AG04450 (cell line): ENCODE results near the gene BRD4. TPM values are rescaled to one million over a fixed set of nuclear protein-coding genes. Genes with fewer than 3 reads are reported as not detected.

Source experiments
- CTCF ChIA-PET: fragments of 300-600, 350-600 bp; formaldehyde crosslinking; extraction: SDS; loops from one replicate; lab custom pipeline; 2022; ENCODE audit warnings: antibody characterized with exemption, inconsistent platforms; lab: Charles Lee
- POLR2A ChIA-PET: fragments of 350-600 bp; formaldehyde crosslinking; extraction: SDS; loops from one replicate; lab custom pipeline; 2021; ENCODE audit warnings: antibody characterized with exemption, inconsistent platforms; lab: Yijun Ruan, JAX
- DNase-seq: peaks from one replicate; pipeline ENCODE4 v3.0.0-alpha.2; 2011; ENCODE audit warnings: low read depth, low spot score
- H3K27ac ChIP-seq: one replicate; pipeline ENCODE4 v1.5.1; 2012; ENCODE audit warnings: low read depth, low read length, control low read depth
- H3K27me3 ChIP-seq: one replicate; pipeline ENCODE4 v1.6.0; 2012; ENCODE audit warnings: low read length; ENCODE audit not compliant: control insufficient read depth, insufficient read depth
- H3K4me3 ChIP-seq: 2 replicates; pipeline ENCODE4 v1.5.1; 2011; ENCODE audit warnings: mild to moderate bottlenecking, low read depth, low read length, control low read depth
- H3K9me3 ChIP-seq: 2 replicates; pipeline ENCODE4 v1.5.1; 2012; ENCODE audit warnings: low read length; ENCODE audit not compliant: control insufficient read depth, insufficient read depth
- CTCF ChIP-seq: IDR thresholded peaks from 2 replicates; pipeline ENCODE4 v1.5.1; 2011; ENCODE audit warnings: low read depth, low read length, control low read depth, inconsistent platforms
- polyA plus RNA-seq: library from polyadenylated mRNA; depleted of rRNA; stranded (reverse); fragments of >200 nt; gene quantifications from 2 replicates; pipeline ENCODE4 v1.2.3, GENCODE V29; 2011

BRD4 gene
- polyA plus RNA-seq, 1 experiment = 7.8 TPM

- TF ChIP-seq CTCF = no peak
- no peaks in the 10 kb centered on the region for H3K9me3 ChIP-seq
- peak overlapping the region; percentile 78 for H3K4me3 ChIP-seq
- H3K27ac ChIP-seq = peak overlapping the region; percentile 47
- CTCF ChIA-PET = no interaction called here
- POLR2A ChIA-PET = interaction anchor here (0.5 to 0.7 kb wide), 2 partner anchors 13 to 15 kb away, joined by 4 to 7 read pairs; no protein-coding TSS in a partner anchor
- peak; percentile 91 for DNase-seq
- no peaks in the 10 kb centered on the region for H3K27me3 ChIP-seq
Observed at GRCh38 chr19:15222738-15223648, 109.3 kb downstream of the BRD4 start.

- DNase-seq = no peak
- no peak for TF ChIP-seq CTCF
- no peaks in the 10 kb centered on the region for H3K27me3 ChIP-seq
- no peak overlapping the region for H3K4me3 ChIP-seq
- no peak overlapping the region for H3K27ac ChIP-seq
- CTCF ChIA-PET = interaction anchor here (0.5 to 1.3 kb wide), 5 partner anchors 43 to 125 kb away, joined by 3 to 4 read pairs (median 3); no protein-coding TSS in a partner anchor
- POLR2A ChIA-PET = no interaction called here
- H3K9me3 ChIP-seq = no peaks in the 10 kb centered on the region
Observed at GRCh38 chr19:15220833-15221232, 111.5 kb downstream of the BRD4 start.

GRCh38 chr19:15218501-15218900, 113.8 kb downstream of the BRD4 start:
- H3K4me3 ChIP-seq = no peak overlapping the region
- H3K27ac ChIP-seq = no peak overlapping the region
- no peak for DNase-seq
- H3K27me3 ChIP-seq = no peaks in the 10 kb centered on the region
- H3K9me3 ChIP-seq = no peaks in the 10 kb centered on the region; the same call in 1 of the 2 replicates
- no peak for TF ChIP-seq CTCF
- CTCF ChIA-PET = no interaction called here
- POLR2A ChIA-PET = no interaction called here

GRCh38 chr19:15216363-15216762, 116.0 kb downstream of the BRD4 start:
- Histone ChIP-seq H3K9me3 (no peaks in the 10 kb centered on the region; the same call in 1 of the 2 replicates), H3K27me3 (no peaks in the 10 kb centered on the region), H3K4me3 (no peak overlapping the region), H3K27ac (no peak overlapping the region)
- DNase-seq = no peak
- ChIA-PET CTCF (interaction anchor here (0.6 kb wide), 2 partner anchors 10 to 1166 kb away, joined by 4 to 7 read pairs; no protein-coding TSS in a partner anchor), POLR2A (no interaction called here)
- TF ChIP-seq CTCF = no peak
